Measurements from ENCODE around the gene JUNB. TPM values are rescaled to one million over a fixed set of nuclear protein-coding genes. Genes with fewer than 3 reads are reported as not detected.
A peak's percentile ranks its signal among the peaks of the same experiment; 100 is the strongest.

The JUNB gene
- total RNA-seq, 4 donors from 2014 or later: 99.3 to 614 (median 168) TPM

GRCh38 chr19:12790628-12791344, 500 bp upstream of the JUNB start:
- H3K4me3 ChIP-seq: peak overlapping the region; percentile 60 to 97
- ATAC-seq: no peak
- TF ChIP-seq POLR2A (IDR thresholded peaks at IDR 0.05) (no peak), CTCF (IDR thresholded peaks at IDR 0.05) (no peak), POLR2AphosphoS5 (IDR thresholded peaks at IDR 0.05) (no peak), EP300 (IDR thresholded peaks at IDR 0.05) (no peak)
- no peaks in the 10 kb centered on the region for H3K27me3 ChIP-seq
- no peaks in the 10 kb centered on the region for H3K36me3 ChIP-seq
- H3K9me3 ChIP-seq: no peaks in the 10 kb centered on the region
- peaks cover 0 to 71% (median 26%) of the 10 kb centered on the region in 3 donors for H3K4me1 ChIP-seq
- peak overlapping the region; percentile 89 to 100 (median 98) for H3K27ac ChIP-seq
- 0 to 4% methylated on average over 9 to 15 of the region's 22 CpGs for WGBS, 2 donors (ENCODE audit: low coverage in 1 of 2)

- H3K4me1 ChIP-seq: peaks cover 0 to 69% (median 25%) of the 10 kb centered on the region in 3 donors
- no peaks in the 10 kb centered on the region for H3K27me3 ChIP-seq
- no peak for TF ChIP-seq EP300 (IDR thresholded peaks at IDR 0.05)
- peak; percentile 84 for TF ChIP-seq POLR2AphosphoS5 (IDR thresholded peaks at IDR 0.05)
- peak; percentile 42 to 48 for TF ChIP-seq POLR2A (IDR thresholded peaks at IDR 0.05)
- H3K36me3 ChIP-seq: peaks cover 0 to 7% of the 10 kb centered on the region in 2 donors
- ATAC-seq: no peak
- peak overlapping the region; percentile 89 to 100 (median 98) for H3K27ac ChIP-seq
- H3K9me3 ChIP-seq: no peaks in the 10 kb centered on the region
- H3K4me3 ChIP-seq: peak overlapping the region; percentile 60 to 97
- WGBS, 2 donors (ENCODE audit: low coverage in 1 of 2): 0% methylated on average over 8 of the region's 84 CpGs; no CpG with 5 or more reads in 1 of the 2 donors
These were observed 966 bp downstream of the JUNB start for GRCh38 chr19:12792051-12792852.

DNA sequence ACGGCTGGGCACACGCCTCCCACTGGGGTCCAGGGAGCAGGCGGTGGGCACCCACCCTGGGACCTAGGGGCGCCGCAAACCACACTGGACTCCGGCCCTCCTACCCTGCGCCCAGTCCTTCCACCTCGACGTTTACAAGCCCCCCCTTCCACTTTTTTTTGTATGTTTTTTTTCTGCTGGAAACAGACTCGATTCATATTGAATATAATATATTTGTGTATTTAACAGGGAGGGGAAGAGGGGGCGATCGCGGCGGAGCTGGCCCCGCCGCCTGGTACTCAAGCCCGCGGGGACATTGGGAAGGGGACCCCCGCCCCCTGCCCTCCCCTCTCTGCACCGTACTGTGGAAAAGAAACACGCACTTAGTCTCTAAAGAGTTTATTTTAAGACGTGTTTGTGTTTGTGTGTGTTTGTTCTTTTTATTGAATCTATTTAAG, 1.6 kb downstream of the JUNB start:
- TF ChIP-seq POLR2AphosphoS5 (IDR thresholded peaks at IDR 0.05) (no peak), POLR2A (IDR thresholded peaks at IDR 0.05) (no peak), EP300 (IDR thresholded peaks at IDR 0.05) (no peak), CTCF (IDR thresholded peaks at IDR 0.05) (no peak)
- no peaks in the 10 kb centered on the region for H3K9me3 ChIP-seq
- H3K36me3 ChIP-seq: peaks cover 0 to 12% of the 10 kb centered on the region in 2 donors
- no peak for ATAC-seq
- no peaks in the 10 kb centered on the region for H3K27me3 ChIP-seq
- whole genome bisulfite sequencing, 2 donors (ENCODE audit: low coverage in 1 of 2): 0 to 2% methylated on average over 5 to 10 of the region's 22 CpGs
- peak overlapping the region; percentile 89 to 100 (median 98) for H3K27ac ChIP-seq
- H3K4me1 ChIP-seq: peaks cover 0 to 63% (median 22%) of the 10 kb centered on the region in 3 donors
- H3K4me3 ChIP-seq: peak overlapping the region; percentile 60 to 97

- H3K27ac ChIP-seq: peak overlapping the region; percentile 89 to 100 (median 98)
- peak overlapping the region; percentile 60 to 97 for H3K4me3 ChIP-seq
- peaks cover 0 to 56% (median 15%) of the 10 kb centered on the region in 3 donors for H3K4me1 ChIP-seq
- no peaks in the 10 kb centered on the region for H3K9me3 ChIP-seq
- whole genome bisulfite sequencing, 2 donors (ENCODE audit: low coverage in 1 of 2): 0% methylated on average over 2 to 6 of the region's 81 CpGs
- peak; percentile 46 for ATAC-seq
- no peaks in the 10 kb centered on the region for H3K27me3 ChIP-seq
- H3K36me3 ChIP-seq: peaks cover 0 to 18% of the 10 kb centered on the region in 2 donors
- TF ChIP-seq POLR2AphosphoS5 (IDR thresholded peaks at IDR 0.05): peak; percentile 95
- TF ChIP-seq CTCF (IDR thresholded peaks at IDR 0.05): peak in 3 of 4 experiments; percentile 20 to 41 (median 39)
- TF ChIP-seq EP300 (IDR thresholded peaks at IDR 0.05): no peak
- peak; percentile 65 to 86 for TF ChIP-seq POLR2A (IDR thresholded peaks at IDR 0.05)
These were observed 2.3 kb downstream of the JUNB start for GRCh38 chr19:12793290-12794195.

Data from gastroesophageal sphincter (tissue), 4 donors.